Liver (tissue), 3 donors: Measurements from ENCODE around the gene AVL9.

Source experiments
- GABPA ChIP-seq, 2 donors: IDR thresholded peaks in 1 of 2; conservative IDR thresholded peaks in 1 of 2; 2 replicates each; pipeline ENCODE4 v1.6.1; 2016; ENCODE audit warnings: antibody characterized with exemption in 2 of 2, mild to moderate bottlenecking in 1 of 2, moderate library complexity in 1 of 2
- JUND ChIP-seq, 2 donors: IDR thresholded peaks; 2 replicates each; pipeline ENCODE4 v1.6.1; 2016; ENCODE audit warnings: antibody characterized with exemption in 2 of 2
- MAX ChIP-seq: IDR thresholded peaks from 2 replicates; pipeline ENCODE4 v1.6.1; 2016; ENCODE audit warnings: antibody characterized with exemption
- NR2F2 ChIP-seq: IDR thresholded peaks from 2 replicates; pipeline ENCODE4 v1.6.1; 2016; ENCODE audit warnings: antibody characterized with exemption
- RAD21 ChIP-seq, 2 donors: IDR thresholded peaks; 2 replicates each; pipeline ENCODE4 v1.6.1; 2016; ENCODE audit warnings: antibody characterized with exemption in 2 of 2, mild to moderate bottlenecking in 2 of 2
- RXRA ChIP-seq, 2 donors: IDR thresholded peaks; 2 replicates each; pipeline ENCODE4 v1.6.1; 2017 to 2018; ENCODE audit warnings: antibody characterized with exemption in 2 of 2, mild to moderate bottlenecking in 1 of 2
- SP1 ChIP-seq: IDR thresholded peaks from 2 replicates; pipeline ENCODE4 v1.6.1; 2018; ENCODE audit warnings: antibody characterized with exemption, mild to moderate bottlenecking
- YY1 ChIP-seq: IDR thresholded peaks from 2 replicates; pipeline ENCODE4 v1.6.1; 2016; ENCODE audit warnings: antibody characterized with exemption, mild to moderate bottlenecking
- ZBTB33 ChIP-seq: IDR thresholded peaks from 2 replicates; pipeline ENCODE4 v1.6.1; 2016; ENCODE audit warnings: antibody characterized with exemption
- TF ChIP-seq, protein P1 (sequence below): fragments of 150-350 bp; IDR thresholded peaks from 2 replicates; pipeline ENCODE4 v1.5.1; 2017; ENCODE audit warnings: improper control_type of control experiment, low read depth, low read length; ENCODE audit not compliant: missing input control
- TF ChIP-seq, protein P2 (sequence below): IDR thresholded peaks from 2 replicates; pipeline ENCODE4 v1.6.1; 2016; ENCODE audit warnings: antibody characterized with exemption, mild to moderate bottlenecking
- donor health status: healthy.
- donor health status: healthy.

- no peak for TF ChIP-seq JUND (IDR thresholded peaks at IDR 0.05)
- no peak for TF ChIP-seq MAX
- TF ChIP-seq, protein P1, sequence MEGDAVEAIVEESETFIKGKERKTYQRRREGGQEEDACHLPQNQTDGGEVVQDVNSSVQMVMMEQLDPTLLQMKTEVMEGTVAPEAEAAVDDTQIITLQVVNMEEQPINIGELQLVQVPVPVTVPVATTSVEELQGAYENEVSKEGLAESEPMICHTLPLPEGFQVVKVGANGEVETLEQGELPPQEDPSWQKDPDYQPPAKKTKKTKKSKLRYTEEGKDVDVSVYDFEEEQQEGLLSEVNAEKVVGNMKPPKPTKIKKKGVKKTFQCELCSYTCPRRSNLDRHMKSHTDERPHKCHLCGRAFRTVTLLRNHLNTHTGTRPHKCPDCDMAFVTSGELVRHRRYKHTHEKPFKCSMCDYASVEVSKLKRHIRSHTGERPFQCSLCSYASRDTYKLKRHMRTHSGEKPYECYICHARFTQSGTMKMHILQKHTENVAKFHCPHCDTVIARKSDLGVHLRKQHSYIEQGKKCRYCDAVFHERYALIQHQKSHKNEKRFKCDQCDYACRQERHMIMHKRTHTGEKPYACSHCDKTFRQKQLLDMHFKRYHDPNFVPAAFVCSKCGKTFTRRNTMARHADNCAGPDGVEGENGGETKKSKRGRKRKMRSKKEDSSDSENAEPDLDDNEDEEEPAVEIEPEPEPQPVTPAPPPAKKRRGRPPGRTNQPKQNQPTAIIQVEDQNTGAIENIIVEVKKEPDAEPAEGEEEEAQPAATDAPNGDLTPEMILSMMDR, result no peak
- TF ChIP-seq RAD21 (IDR thresholded peaks at IDR 0.05), result no peak
- TF ChIP-seq SP1, result no peak
- no peak for TF ChIP-seq RXRA (IDR thresholded peaks at IDR 0.05)
- TF ChIP-seq, protein P2, sequence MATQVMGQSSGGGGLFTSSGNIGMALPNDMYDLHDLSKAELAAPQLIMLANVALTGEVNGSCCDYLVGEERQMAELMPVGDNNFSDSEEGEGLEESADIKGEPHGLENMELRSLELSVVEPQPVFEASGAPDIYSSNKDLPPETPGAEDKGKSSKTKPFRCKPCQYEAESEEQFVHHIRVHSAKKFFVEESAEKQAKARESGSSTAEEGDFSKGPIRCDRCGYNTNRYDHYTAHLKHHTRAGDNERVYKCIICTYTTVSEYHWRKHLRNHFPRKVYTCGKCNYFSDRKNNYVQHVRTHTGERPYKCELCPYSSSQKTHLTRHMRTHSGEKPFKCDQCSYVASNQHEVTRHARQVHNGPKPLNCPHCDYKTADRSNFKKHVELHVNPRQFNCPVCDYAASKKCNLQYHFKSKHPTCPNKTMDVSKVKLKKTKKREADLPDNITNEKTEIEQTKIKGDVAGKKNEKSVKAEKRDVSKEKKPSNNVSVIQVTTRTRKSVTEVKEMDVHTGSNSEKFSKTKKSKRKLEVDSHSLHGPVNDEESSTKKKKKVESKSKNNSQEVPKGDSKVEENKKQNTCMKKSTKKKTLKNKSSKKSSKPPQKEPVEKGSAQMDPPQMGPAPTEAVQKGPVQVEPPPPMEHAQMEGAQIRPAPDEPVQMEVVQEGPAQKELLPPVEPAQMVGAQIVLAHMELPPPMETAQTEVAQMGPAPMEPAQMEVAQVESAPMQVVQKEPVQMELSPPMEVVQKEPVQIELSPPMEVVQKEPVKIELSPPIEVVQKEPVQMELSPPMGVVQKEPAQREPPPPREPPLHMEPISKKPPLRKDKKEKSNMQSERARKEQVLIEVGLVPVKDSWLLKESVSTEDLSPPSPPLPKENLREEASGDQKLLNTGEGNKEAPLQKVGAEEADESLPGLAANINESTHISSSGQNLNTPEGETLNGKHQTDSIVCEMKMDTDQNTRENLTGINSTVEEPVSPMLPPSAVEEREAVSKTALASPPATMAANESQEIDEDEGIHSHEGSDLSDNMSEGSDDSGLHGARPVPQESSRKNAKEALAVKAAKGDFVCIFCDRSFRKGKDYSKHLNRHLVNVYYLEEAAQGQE, result no peak
- no peak for TF ChIP-seq YY1
- TF ChIP-seq NR2F2, result no peak
- TF ChIP-seq GABPA (IDR thresholded peaks at IDR 0.05 in 1 of 2, conservative IDR thresholded peaks at IDR 0.05 in 1 of 2), result no peak
- no peak for TF ChIP-seq ZBTB33
These were observed 79.3 kb downstream of the AVL9 start for GRCh38 chr7:32574626-32575025.
